ENCODE measurements around the gene PLXNC1.

The PLXNC1 gene

GRCh38 chr12:94261786-94262185 lies 113.4 kb downstream of the PLXNC1 start:
- H3K4me3 ChIP-seq (replicated peaks; ENCODE audit: insufficient read depth, low read length), result no peak overlapping the region
- TF ChIP-seq CTCF (IDR thresholded peaks at IDR 0.05; ENCODE audit: insufficient read depth, low read length), result no peak
- no peak for TF ChIP-seq GABPA (IDR thresholded peaks at IDR 0.05; ENCODE audit: low read depth)
- TF ChIP-seq SPI1 (IDR thresholded peaks at IDR 0.05; ENCODE audit: borderline replicate concordance, low read depth), result no peak
- TF ChIP-seq POLR2AphosphoS5 (IDR thresholded peaks at IDR 0.05; ENCODE audit: low read depth), result no peak
- no peak for TF ChIP-seq REST (IDR thresholded peaks at IDR 0.05; ENCODE audit: insufficient replicate concordance, low read depth)
- no peak for DNase-seq (ENCODE audit: low read depth in 1 of 2, low spot score in 1 of 2)
- no peaks in the 10 kb centered on the region for H3K27me3 ChIP-seq (ENCODE audit: insufficient read depth, poor library complexity, severe bottlenecking)
- H3K27ac ChIP-seq (replicated peaks), result peak overlapping the region; percentile 75; the same call in 1 of the 2 replicates

GRCh38 chr12:94262228-94263010 lies 114.0 kb downstream of the PLXNC1 start:
- Histone ChIP-seq H3K27me3 (ENCODE audit: insufficient read depth, poor library complexity, severe bottlenecking) (no peaks in the 10 kb centered on the region), H3K27ac (replicated peaks) (peak overlapping the region; percentile 75), H3K4me3 (replicated peaks; ENCODE audit: insufficient read depth, low read length) (peak overlapping the region; percentile 52)
- DNase-seq (ENCODE audit: low read depth in 1 of 2, low spot score in 1 of 2), result peak in 1 of 2 experiments; percentile 74
- 0 out of 2 replicates have a peak, but pooled peaks have one; percentile 27 for TF ChIP-seq POLR2AphosphoS5 (IDR thresholded peaks at IDR 0.05; ENCODE audit: low read depth)
- TF ChIP-seq GABPA (IDR thresholded peaks at IDR 0.05; ENCODE audit: low read depth), result no peak
- peak; percentile 87 for TF ChIP-seq SPI1 (IDR thresholded peaks at IDR 0.05; ENCODE audit: borderline replicate concordance, low read depth)
- no peak for TF ChIP-seq REST (IDR thresholded peaks at IDR 0.05; ENCODE audit: insufficient replicate concordance, low read depth)
- no peak for TF ChIP-seq CTCF (IDR thresholded peaks at IDR 0.05; ENCODE audit: insufficient read depth, low read length)

GRCh38 chr12:94263011-94263811 lies 114.8 kb downstream of the PLXNC1 start:
- peak overlapping the region; percentile 75 for H3K27ac ChIP-seq (replicated peaks)
- H3K4me3 ChIP-seq (replicated peaks; ENCODE audit: insufficient read depth, low read length), result peak overlapping the region; percentile 52
- H3K27me3 ChIP-seq (ENCODE audit: insufficient read depth, poor library complexity, severe bottlenecking), result no peaks in the 10 kb centered on the region
- TF ChIP-seq SPI1 (IDR thresholded peaks at IDR 0.05; ENCODE audit: borderline replicate concordance, low read depth) (peak; percentile 62; the same call in 1 of the 2 replicates), GABPA (IDR thresholded peaks at IDR 0.05; ENCODE audit: low read depth) (no peak), CTCF (IDR thresholded peaks at IDR 0.05; ENCODE audit: insufficient read depth, low read length) (no peak), REST (IDR thresholded peaks at IDR 0.05; ENCODE audit: insufficient replicate concordance, low read depth) (peak; percentile 32), POLR2AphosphoS5 (IDR thresholded peaks at IDR 0.05; ENCODE audit: low read depth) (peak; percentile 49)
- DNase-seq (ENCODE audit: low read depth in 1 of 2, low spot score in 1 of 2), result peak in 1 of 2 experiments; percentile 87

All from HL-60 (cell line).